HCT116 (cell line): Measurements from ENCODE around the gene STX16. TPM values are rescaled to one million over a fixed set of nuclear protein-coding genes. Genes with fewer than 3 reads are reported as not detected.

Source experiments
- ATAC-seq: fragments of 200-7000 bp; cut with Tn5 transposase; 2 replicates; pipeline ENCODE4 v1.9.1; 2020; ENCODE audit warnings: mild to moderate bottlenecking, moderate library complexity
- BruUV-seq: library from RNA; stranded (reverse); fragments of 400-500 nt; replicated peaks from 2 replicates; lab custom pipeline; 2021; lab: Mats Ljungman, UMichigan
- CTCF ChIA-PET: fragments of 300-600 bp; sonication (Branson Sonifier 250); formaldehyde crosslinking; loops from one replicate; lab custom pipeline; 2021; ENCODE audit warnings: antibody characterized with exemption; lab: Charles Lee
- POLR2A ChIA-PET: fragments of 300-600, 350-600 bp; sonication (Branson Sonifier 250); formaldehyde crosslinking; loops from one replicate; lab custom pipeline; 2021; ENCODE audit warnings: antibody characterized with exemption; lab: Charles Lee
- RAD21 ChIA-PET, 2 experiments: fragments of 300-600 bp; sonication (Branson Sonifier 250); formaldehyde crosslinking; loops; one replicate each; lab custom pipeline; 2023; ENCODE audit warnings: low total read pairs in 2 of 2; ENCODE audit not compliant: uncharacterized antibody in 2 of 2, unreplicated experiment in 2 of 2, low non-redundant PET in 1 of 2; lab: Charles Lee
- DNase-seq: peaks from one replicate; pipeline ENCODE4 v3.0.0-alpha.2; 2010; ENCODE audit warnings: low read depth, low spot score
- H2AFZ ChIP-seq: fragments of 200-600 bp; shearing (Covaris generic), sonication (generic); 2 replicates; pipeline ENCODE4 v1.6.1; 2017; ENCODE audit warnings: low read depth, mixed run types, mixed read lengths, antibody characterized with exemption, low read length; ENCODE audit not compliant: poor library complexity, severe bottlenecking
- H3K27ac ChIP-seq: 2 replicates; pipeline ENCODE4 v1.5.1; 2012; ENCODE audit warnings: low read depth, low read length
- H3K27me3 ChIP-seq: fragments of 200-600 bp; sonication (generic); 2 replicates; pipeline ENCODE4 v1.6.1; 2016; ENCODE audit warnings: mixed run types, low read length, mixed read lengths; ENCODE audit not compliant: insufficient read depth
- H3K36me3 ChIP-seq, 2 experiments: fragments of 200-500 bp in 1 of 2; fragments of 200-600 bp in 1 of 2; sonication (Bioruptor generic) in 1 of 2; sonication (generic) in 1 of 2; 2 replicates each; pipeline versions ENCODE4 v1.5.1 to v1.6.1; 2014 to 2016; ENCODE audit warnings: low read length in 2 of 2, inconsistent platforms in 1 of 2, mixed read lengths in 1 of 2, mixed run types in 1 of 2; ENCODE audit not compliant: insufficient read depth in 2 of 2, control insufficient read depth in 1 of 2
- H3K4me1 ChIP-seq, 2 experiments: fragments of 200-600 bp in 1 of 2; sonication (generic) in 1 of 2; 2 replicates each; pipeline versions ENCODE4 v1.5.1 to v1.6.1; 2012 to 2017; ENCODE audit warnings: low read length in 2 of 2, inconsistent platforms in 1 of 2, mild to moderate bottlenecking in 1 of 2, mixed read lengths in 1 of 2, mixed run types in 1 of 2, moderate library complexity in 1 of 2; ENCODE audit not compliant: insufficient read depth in 2 of 2, control insufficient read depth in 1 of 2
- H3K4me2 ChIP-seq: fragments of 200-600 bp; sonication (generic); 2 replicates; pipeline ENCODE4 v1.6.1; 2017; ENCODE audit warnings: mixed run types, low read length, mixed read lengths
- H3K4me3 ChIP-seq, 2 experiments: fragments of 200-600 bp in 1 of 2; sonication (generic) in 1 of 2; replicated peaks in 1 of 2; 2 replicates each; pipeline ENCODE4 v1.5.1; 2011 to 2016; ENCODE audit warnings: low read length in 2 of 2, control low read depth in 1 of 2, low read depth in 1 of 2, mild to moderate bottlenecking in 1 of 2, mixed read lengths in 1 of 2, mixed run types in 1 of 2
- H3K79me2 ChIP-seq: fragments of 200-600 bp; sonication (generic); 2 replicates; pipeline ENCODE4 v1.6.1; 2017; ENCODE audit warnings: mild to moderate bottlenecking, mixed run types, low read length, moderate library complexity, mixed read lengths; ENCODE audit not compliant: insufficient read depth
- H3K9ac ChIP-seq: fragments of 200-600 bp; sonication (generic); 2 replicates; pipeline ENCODE4 v1.6.1; 2016; ENCODE audit warnings: low read length, mixed read lengths
- H3K9me2 ChIP-seq: fragments of 200-600 bp; sonication (generic), shearing (Covaris generic); 2 replicates; pipeline ENCODE4 v1.6.1; 2017; ENCODE audit warnings: mixed run types, mild to moderate bottlenecking, moderate library complexity; ENCODE audit not compliant: insufficient read depth
- H3K9me3 ChIP-seq, 2 experiments: fragments of 200-500 bp in 1 of 2; fragments of 200-600 bp in 1 of 2; sonication (Bioruptor generic) in 1 of 2; sonication (generic) in 1 of 2; 2 replicates each; pipeline ENCODE4 v1.6.1; 2014 to 2017; ENCODE audit warnings: low read length in 2 of 2, mixed read lengths in 2 of 2, inconsistent platforms in 1 of 2, low read depth in 1 of 2, mild to moderate bottlenecking in 1 of 2, mixed run types in 1 of 2, moderate library complexity in 1 of 2; ENCODE audit not compliant: control insufficient read depth in 1 of 2, insufficient read depth in 1 of 2
- H4K20me1 ChIP-seq: fragments of 200-600 bp; sonication (generic), shearing (Covaris generic); 2 replicates; pipeline ENCODE4 v1.6.1; 2017; ENCODE audit warnings: mixed run types, mild to moderate bottlenecking, moderate library complexity; ENCODE audit not compliant: insufficient read depth
- ELF1 ChIP-seq: IDR thresholded peaks from 2 replicates; pipeline ENCODE4 v1.6.1; 2012; ENCODE audit warnings: low read depth, borderline replicate concordance
- EZH2 ChIP-seq: fragments of 200-600 bp; sonication (generic); IDR thresholded peaks from 2 replicates; pipeline ENCODE4 v1.6.1; 2017; ENCODE audit warnings: antibody characterized with exemption, mixed run types
- EZH2phosphoT487 ChIP-seq: fragments of 200-600 bp; IDR thresholded peaks from 2 replicates; pipeline ENCODE4 v1.6.1; 2018; ENCODE audit warnings: antibody characterized with exemption, borderline replicate concordance
- FOSL1 ChIP-seq: IDR thresholded peaks from 2 replicates; pipeline ENCODE4 v1.6.1; 2012; ENCODE audit warnings: low read depth
- RAD21 ChIP-seq: IDR thresholded peaks from 2 replicates; pipeline ENCODE4 v1.6.1; 2012; ENCODE audit warnings: low read depth, mild to moderate bottlenecking
- SIN3A ChIP-seq: IDR thresholded peaks from 2 replicates; pipeline ENCODE4 v1.6.1; 2012; ENCODE audit warnings: low read depth
- SP1 ChIP-seq: IDR thresholded peaks from 2 replicates; pipeline ENCODE4 v1.6.1; 2012; ENCODE audit warnings: low read depth
- SRF ChIP-seq: IDR thresholded peaks from 2 replicates; pipeline ENCODE4 v1.6.1; 2012; ENCODE audit warnings: low read depth
- TCF7L2 ChIP-seq: IDR thresholded peaks from 2 replicates; pipeline ENCODE4 v1.7.0; 2011; ENCODE audit warnings: borderline replicate concordance, inconsistent platforms; ENCODE audit not compliant: insufficient read depth, insufficient read length; ENCODE audit errors: extremely low read depth
- YY1 ChIP-seq: IDR thresholded peaks from 2 replicates; pipeline ENCODE4 v1.6.1; 2011; ENCODE audit warnings: low read length, low read depth, moderate library complexity, mild to moderate bottlenecking; ENCODE audit not compliant: insufficient replicate concordance; ENCODE audit errors: extremely low read depth
- ZFX ChIP-seq: fragments of 450-650 bp; IDR thresholded peaks from 2 replicates; pipeline ENCODE4 v1.6.1; 2017
- ZNF274 ChIP-seq: fragments of 200-500 bp; sonication (Bioruptor generic); IDR thresholded peaks from 2 replicates; pipeline ENCODE4 v1.6.1; 2014; ENCODE audit warnings: mild to moderate bottlenecking, low read depth, low read length, inconsistent platforms
- intact Hi-C: fragments of 100-400 bp; cut with micrococcal nuclease; formaldehyde crosslinking; loops from 2 replicates; pipeline ENCODE4 v1.10.0; 2022
- total RNA-seq: library from RNA; stranded (reverse); gene quantifications from one replicate; pipeline ENCODE4 v1.2.1, GENCODE V29; 2021; ENCODE audit not compliant: unreplicated experiment
- TF ChIP-seq, protein P1 (sequence below): IDR thresholded peaks from 2 replicates; pipeline ENCODE4 v1.6.1; 2012
- TF ChIP-seq, protein P2 (sequence below), 3 experiments: fragments of 200-600 bp in 1 of 3; sonication (generic) in 1 of 3; IDR thresholded peaks in 2 of 3; conservative IDR thresholded peaks in 1 of 3; 2 replicates each; pipeline ENCODE4 v1.5.1; 2012 to 2017; ENCODE audit warnings: low read depth in 2 of 3, low read length in 2 of 3, antibody characterized with exemption in 1 of 3, borderline replicate concordance in 1 of 3, control low read depth in 1 of 3, mild to moderate bottlenecking in 1 of 3, mixed read lengths in 1 of 3, mixed run types in 1 of 3, moderate library complexity in 1 of 3; ENCODE audit not compliant: insufficient read depth in 1 of 3
- TF ChIP-seq, protein P3 (sequence below): IDR thresholded peaks from 2 replicates; pipeline ENCODE4 v1.6.1; 2012; ENCODE audit warnings: low read depth
- TF ChIP-seq, protein P4 (sequence below): IDR thresholded peaks from 2 replicates; pipeline ENCODE4 v1.6.1; 2012

STX16 gene
- total RNA-seq, 1 experiment from 2014 or later = 55.1 TPM

DNA sequence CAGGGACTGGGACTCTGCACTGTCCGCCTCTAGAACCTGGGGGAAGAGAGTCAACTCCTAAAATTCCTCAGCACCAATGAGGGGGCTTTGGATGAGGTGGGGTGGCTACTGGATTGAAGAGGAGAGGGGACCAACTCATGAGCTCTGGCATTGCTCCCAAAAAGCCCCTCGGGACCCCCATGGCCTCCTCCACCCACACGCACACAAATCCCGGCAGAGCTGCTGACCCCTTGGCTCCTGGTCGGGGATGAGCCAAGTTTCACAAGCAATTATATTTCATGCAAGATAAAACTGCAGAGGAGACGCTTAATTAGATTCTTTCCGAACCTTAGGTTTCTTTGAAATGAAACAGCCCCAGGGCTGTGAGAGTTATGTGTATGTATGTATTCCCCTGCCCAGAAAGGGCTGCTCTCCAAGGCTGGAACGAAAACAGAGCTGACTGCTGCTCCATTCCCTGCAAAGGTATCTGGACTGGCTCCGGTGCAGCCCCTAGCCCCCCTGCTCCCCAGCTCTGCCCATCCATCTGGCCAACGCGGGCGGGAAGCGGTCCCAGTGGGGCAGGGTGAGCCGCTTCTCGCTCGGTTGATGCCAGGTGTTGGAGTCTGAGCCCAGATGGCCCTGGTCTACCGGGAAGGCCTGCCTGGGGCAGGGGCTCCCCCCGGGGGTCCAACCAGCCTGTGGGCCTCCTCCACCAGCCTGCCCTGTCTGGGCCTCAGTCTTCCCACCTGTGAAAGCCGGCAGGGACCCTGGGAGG is 46.8 kb upstream of the STX16 start:
- H3K27me3 ChIP-seq = no peaks in the 10 kb centered on the region
- ATAC-seq (no peak), DNase-seq (no peak)
- no peak overlapping the region for H3K9ac ChIP-seq
- no TSS peak for BruUV-seq
- no peaks in the 10 kb centered on the region for H3K4me1 ChIP-seq
- RAD21 ChIA-PET = no interaction called here
- H3K36me3 ChIP-seq = no peaks in the 10 kb centered on the region
- H3K27ac ChIP-seq = no peak overlapping the region
- no peaks in the 10 kb centered on the region for H3K9me3 ChIP-seq
- no peaks in the 10 kb centered on the region for H3K9me2 ChIP-seq
- no peak for TF ChIP-seq SP1
- TF ChIP-seq, protein P1, sequence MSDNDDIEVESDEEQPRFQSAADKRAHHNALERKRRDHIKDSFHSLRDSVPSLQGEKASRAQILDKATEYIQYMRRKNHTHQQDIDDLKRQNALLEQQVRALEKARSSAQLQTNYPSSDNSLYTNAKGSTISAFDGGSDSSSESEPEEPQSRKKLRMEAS = no peak
- TF ChIP-seq EZH2phosphoT487 = no peak
- TF ChIP-seq FOSL1 = no peak
- TF ChIP-seq ZNF274 = no peak
- TF ChIP-seq, protein P2, sequence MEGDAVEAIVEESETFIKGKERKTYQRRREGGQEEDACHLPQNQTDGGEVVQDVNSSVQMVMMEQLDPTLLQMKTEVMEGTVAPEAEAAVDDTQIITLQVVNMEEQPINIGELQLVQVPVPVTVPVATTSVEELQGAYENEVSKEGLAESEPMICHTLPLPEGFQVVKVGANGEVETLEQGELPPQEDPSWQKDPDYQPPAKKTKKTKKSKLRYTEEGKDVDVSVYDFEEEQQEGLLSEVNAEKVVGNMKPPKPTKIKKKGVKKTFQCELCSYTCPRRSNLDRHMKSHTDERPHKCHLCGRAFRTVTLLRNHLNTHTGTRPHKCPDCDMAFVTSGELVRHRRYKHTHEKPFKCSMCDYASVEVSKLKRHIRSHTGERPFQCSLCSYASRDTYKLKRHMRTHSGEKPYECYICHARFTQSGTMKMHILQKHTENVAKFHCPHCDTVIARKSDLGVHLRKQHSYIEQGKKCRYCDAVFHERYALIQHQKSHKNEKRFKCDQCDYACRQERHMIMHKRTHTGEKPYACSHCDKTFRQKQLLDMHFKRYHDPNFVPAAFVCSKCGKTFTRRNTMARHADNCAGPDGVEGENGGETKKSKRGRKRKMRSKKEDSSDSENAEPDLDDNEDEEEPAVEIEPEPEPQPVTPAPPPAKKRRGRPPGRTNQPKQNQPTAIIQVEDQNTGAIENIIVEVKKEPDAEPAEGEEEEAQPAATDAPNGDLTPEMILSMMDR (IDR thresholded peaks at IDR 0.05 in 2 of 3, conservative IDR thresholded peaks at IDR 0.05 in 1 of 3; ENCODE audit: borderline replicate concordance in 1 of 3, insufficient read depth in 1 of 3, low read depth in 2 of 3, low read length in 2 of 3) = no peak
- TF ChIP-seq, protein P3, sequence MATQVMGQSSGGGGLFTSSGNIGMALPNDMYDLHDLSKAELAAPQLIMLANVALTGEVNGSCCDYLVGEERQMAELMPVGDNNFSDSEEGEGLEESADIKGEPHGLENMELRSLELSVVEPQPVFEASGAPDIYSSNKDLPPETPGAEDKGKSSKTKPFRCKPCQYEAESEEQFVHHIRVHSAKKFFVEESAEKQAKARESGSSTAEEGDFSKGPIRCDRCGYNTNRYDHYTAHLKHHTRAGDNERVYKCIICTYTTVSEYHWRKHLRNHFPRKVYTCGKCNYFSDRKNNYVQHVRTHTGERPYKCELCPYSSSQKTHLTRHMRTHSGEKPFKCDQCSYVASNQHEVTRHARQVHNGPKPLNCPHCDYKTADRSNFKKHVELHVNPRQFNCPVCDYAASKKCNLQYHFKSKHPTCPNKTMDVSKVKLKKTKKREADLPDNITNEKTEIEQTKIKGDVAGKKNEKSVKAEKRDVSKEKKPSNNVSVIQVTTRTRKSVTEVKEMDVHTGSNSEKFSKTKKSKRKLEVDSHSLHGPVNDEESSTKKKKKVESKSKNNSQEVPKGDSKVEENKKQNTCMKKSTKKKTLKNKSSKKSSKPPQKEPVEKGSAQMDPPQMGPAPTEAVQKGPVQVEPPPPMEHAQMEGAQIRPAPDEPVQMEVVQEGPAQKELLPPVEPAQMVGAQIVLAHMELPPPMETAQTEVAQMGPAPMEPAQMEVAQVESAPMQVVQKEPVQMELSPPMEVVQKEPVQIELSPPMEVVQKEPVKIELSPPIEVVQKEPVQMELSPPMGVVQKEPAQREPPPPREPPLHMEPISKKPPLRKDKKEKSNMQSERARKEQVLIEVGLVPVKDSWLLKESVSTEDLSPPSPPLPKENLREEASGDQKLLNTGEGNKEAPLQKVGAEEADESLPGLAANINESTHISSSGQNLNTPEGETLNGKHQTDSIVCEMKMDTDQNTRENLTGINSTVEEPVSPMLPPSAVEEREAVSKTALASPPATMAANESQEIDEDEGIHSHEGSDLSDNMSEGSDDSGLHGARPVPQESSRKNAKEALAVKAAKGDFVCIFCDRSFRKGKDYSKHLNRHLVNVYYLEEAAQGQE = no peak
- no peak for TF ChIP-seq TCF7L2
- TF ChIP-seq RAD21 = no peak
- TF ChIP-seq EZH2 = no peak
- TF ChIP-seq SRF = no peak
- TF ChIP-seq ELF1 = no peak
- no peak for TF ChIP-seq SIN3A
- TF ChIP-seq YY1 = no peak
- no peak for TF ChIP-seq ZFX
- TF ChIP-seq, protein P4, sequence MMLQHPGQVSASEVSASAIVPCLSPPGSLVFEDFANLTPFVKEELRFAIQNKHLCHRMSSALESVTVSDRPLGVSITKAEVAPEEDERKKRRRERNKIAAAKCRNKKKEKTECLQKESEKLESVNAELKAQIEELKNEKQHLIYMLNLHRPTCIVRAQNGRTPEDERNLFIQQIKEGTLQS = no peak
- intact Hi-C loops = no loop called here
- H4K20me1 ChIP-seq = no peaks in the 10 kb centered on the region
- H3K4me2 ChIP-seq = no peak overlapping the region
- H3K79me2 ChIP-seq = no peaks in the 10 kb centered on the region
- POLR2A ChIA-PET = no interaction called here
- CTCF ChIA-PET = no interaction called here
- no peak overlapping the region for H2AFZ ChIP-seq
- H3K4me3 ChIP-seq = no peak overlapping the region
